GM15510 (cell line): ENCODE measurements around the gene EEF1AKMT4.

Experiments used
- POLR2A ChIP-seq: IDR thresholded peaks from 3 replicates; pipeline ENCODE4 v1.6.1; 2011; ENCODE audit warnings: borderline replicate concordance; ENCODE audit not compliant: insufficient read length; ENCODE audit errors: extremely low read depth

The EEF1AKMT4 gene

GRCh38 chr3:184240384-184241140 lies 8.9 kb upstream of the EEF1AKMT4 start:
- TF ChIP-seq POLR2A = no peak

- no peak for TF ChIP-seq POLR2A
Observed at GRCh38 chr3:184241141-184241446, 8.4 kb upstream of the EEF1AKMT4 start.

GRCh38 chr3:184241447-184242296 lies 7.8 kb upstream of the EEF1AKMT4 start:
- no peak for TF ChIP-seq POLR2A

GRCh38 chr3:184242297-184242685 lies 7.2 kb upstream of the EEF1AKMT4 start:
- no peak for TF ChIP-seq POLR2A

GRCh38 chr3:184248454-184249411 lies 739 bp upstream of the EEF1AKMT4 start, which contains the start of gene ALG3:
ALG3 (minus strand) TSS chr3:184248962; CDS start chr3:184248940, 22 bp downstream.
- TF ChIP-seq POLR2A = peak; percentile 94

- no peak for TF ChIP-seq POLR2A
Observed at GRCh38 chr3:184250167-184250828, 826 bp downstream of the EEF1AKMT4 start.

- TF ChIP-seq POLR2A = no peak
Observed at GRCh38 chr3:184255291-184256039, 6.0 kb downstream of the EEF1AKMT4 start.

- TF ChIP-seq POLR2A = no peak
Observed at GRCh38 chr3:184257083-184257915, 7.8 kb downstream of the EEF1AKMT4 start.

GRCh38 chr3:184258926-184259325 lies 9.5 kb downstream of the EEF1AKMT4 start:
- TF ChIP-seq POLR2A = no peak

- no peak for TF ChIP-seq POLR2A
Observed at GRCh38 chr3:184259396-184259877, 10.0 kb downstream of the EEF1AKMT4 start.

GRCh38 chr3:184259878-184260723 lies 10.6 kb downstream of the EEF1AKMT4 start:
- no peak for TF ChIP-seq POLR2A
